ENCODE measurements around the gene HABP4.

HABP4 gene

GRCh38 chr9:96522366-96522765 is 72.4 kb downstream of the HABP4 start:
- DNase-seq (ENCODE audit: low read depth in 2 of 2): no peak

- no peak for DNase-seq (ENCODE audit: low read depth in 2 of 2)
Observed at GRCh38 chr9:96523374-96523773, 73.4 kb downstream of the HABP4 start.

- no peak for DNase-seq (ENCODE audit: low read depth in 2 of 2)
Observed at GRCh38 chr9:96524045-96524444, 74.1 kb downstream of the HABP4 start.

GRCh38 chr9:96524764-96525163 is 74.8 kb downstream of the HABP4 start:
- no peak for DNase-seq (ENCODE audit: low read depth in 2 of 2)

GRCh38 chr9:96532173-96532572 is 82.2 kb downstream of the HABP4 start:
- no peak for DNase-seq (ENCODE audit: low read depth in 2 of 2)

- DNase-seq (ENCODE audit: low read depth in 2 of 2): no peak
Observed at GRCh38 chr9:96540106-96540505, 90.1 kb downstream of the HABP4 start.
